HUES6 (cell line): ENCODE results near the gene KIAA1614.

Experiments used
- H3K27ac ChIP-seq: 2 replicates; pipeline ENCODE4 v1.7.0; 2013; ENCODE audit warnings: low read depth, mild to moderate bottlenecking, low read length, inconsistent platforms
- H3K27me3 ChIP-seq: 2 replicates; pipeline ENCODE4 v1.6.1; 2013; ENCODE audit warnings: low read length; ENCODE audit not compliant: control insufficient read depth, insufficient read depth
- H3K36me3 ChIP-seq: 2 replicates; pipeline ENCODE4 v1.6.1; 2013; ENCODE audit warnings: low read length; ENCODE audit not compliant: control insufficient read depth, insufficient read depth
- H3K4me1 ChIP-seq: 2 replicates; pipeline ENCODE4 v1.6.1; 2013; ENCODE audit warnings: low read length; ENCODE audit not compliant: control insufficient read depth, insufficient read depth
- H3K4me3 ChIP-seq: 2 replicates; pipeline ENCODE4 v1.5.1; 2013; ENCODE audit warnings: low read depth, low read length
- H3K9ac ChIP-seq: one replicate; pipeline ENCODE4 v1.6.1; 2013; ENCODE audit warnings: mild to moderate bottlenecking, low read length
- H3K9me3 ChIP-seq: 2 replicates; pipeline ENCODE4 v1.6.1; 2013; ENCODE audit warnings: low read depth, low read length; ENCODE audit not compliant: control insufficient read depth, insufficient read depth

Gene KIAA1614

DNA sequence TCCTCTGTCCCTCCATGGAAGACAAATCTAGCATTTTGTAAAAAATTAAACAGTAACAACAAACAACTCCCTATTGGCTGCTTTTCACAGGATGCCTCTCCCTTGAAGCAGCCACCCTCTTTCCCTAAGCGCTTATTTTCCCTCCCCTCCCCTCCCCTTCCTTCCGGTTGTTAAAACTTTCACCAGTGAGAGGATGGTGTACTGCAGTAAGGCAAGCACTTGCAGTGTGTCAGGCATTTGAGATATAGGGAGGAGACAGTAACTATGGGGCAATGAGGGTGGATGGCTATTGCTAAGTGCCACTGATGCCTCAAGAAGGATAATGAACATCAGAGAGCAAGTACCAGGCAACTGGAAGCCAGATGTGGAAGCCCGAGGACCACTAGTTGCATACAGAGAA is 19.1 kb upstream of the KIAA1614 start:
- no peaks in the 10 kb centered on the region for H3K9me3 ChIP-seq
- no peak overlapping the region for H3K9ac ChIP-seq
- H3K27ac ChIP-seq, result no peak overlapping the region
- no peak overlapping the region for H3K4me3 ChIP-seq
- H3K4me1 ChIP-seq, result peaks cover 2% of the 10 kb centered on the region
- H3K36me3 ChIP-seq, result no peaks in the 10 kb centered on the region
- H3K27me3 ChIP-seq, result no peaks in the 10 kb centered on the region

DNA sequence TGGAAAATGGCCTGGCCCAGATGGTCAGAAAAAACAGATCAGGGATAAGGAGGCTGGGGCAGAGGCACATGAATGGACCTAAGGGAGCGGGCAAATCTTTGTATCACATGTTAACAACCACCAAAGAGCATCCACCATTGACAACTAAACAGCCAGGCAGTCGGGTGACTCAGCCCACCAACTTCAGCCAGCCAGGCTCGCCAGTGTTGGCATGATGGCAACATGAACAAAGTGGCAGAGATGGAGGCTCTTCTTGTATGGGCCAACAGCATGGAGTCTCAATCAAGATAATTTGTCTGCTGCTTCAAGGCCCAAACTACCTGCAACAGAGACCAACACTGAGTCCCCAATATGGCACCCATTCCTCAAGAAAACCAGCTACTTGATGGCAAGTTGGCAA is 16.5 kb upstream of the KIAA1614 start:
- no peaks in the 10 kb centered on the region for H3K27me3 ChIP-seq
- no peak overlapping the region for H3K9ac ChIP-seq
- H3K27ac ChIP-seq, result no peak overlapping the region
- no peak overlapping the region for H3K4me3 ChIP-seq
- H3K4me1 ChIP-seq, result peaks cover 19% of the 10 kb centered on the region
- no peaks in the 10 kb centered on the region for H3K36me3 ChIP-seq
- H3K9me3 ChIP-seq, result no peaks in the 10 kb centered on the region

DNA sequence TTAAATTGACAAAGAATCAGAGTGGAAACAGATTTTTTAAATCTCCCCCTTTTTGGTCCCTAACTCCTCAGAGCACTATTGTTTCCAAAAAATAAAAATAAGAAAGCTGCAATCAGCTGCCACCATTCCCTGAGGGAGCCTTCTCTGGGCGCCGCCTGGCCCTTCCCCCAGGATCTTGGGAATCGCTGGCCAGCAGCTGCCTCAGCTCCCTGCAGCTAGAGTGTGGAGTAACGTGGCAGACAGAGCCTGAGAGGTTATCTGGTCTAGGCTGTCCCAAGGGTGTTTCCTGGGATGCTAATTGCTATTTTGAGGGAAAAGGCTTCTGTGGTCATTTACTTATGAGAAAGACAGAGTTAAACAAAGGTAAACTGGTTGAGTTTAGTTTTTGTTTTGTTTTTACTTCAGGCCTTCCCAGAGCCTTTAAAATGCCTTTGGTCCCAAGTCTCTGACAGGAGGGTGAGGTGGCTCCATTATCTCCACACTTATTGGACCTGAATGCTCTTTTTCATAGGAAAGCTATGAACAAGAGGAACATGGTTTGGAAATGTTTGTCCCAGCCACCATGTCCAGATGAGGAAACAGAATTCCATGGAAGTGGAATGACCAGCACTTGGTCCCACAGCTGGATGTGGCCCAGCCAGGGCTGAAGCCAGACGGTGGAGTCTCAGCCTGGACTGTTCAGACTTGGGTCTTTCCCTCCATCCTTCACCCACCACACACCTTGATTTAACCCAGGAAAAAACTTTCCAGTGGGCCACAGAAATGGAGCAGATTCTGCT is 14.1 kb upstream of the KIAA1614 start:
- no peak overlapping the region for H3K27ac ChIP-seq
- no peak overlapping the region for H3K9ac ChIP-seq

DNA sequence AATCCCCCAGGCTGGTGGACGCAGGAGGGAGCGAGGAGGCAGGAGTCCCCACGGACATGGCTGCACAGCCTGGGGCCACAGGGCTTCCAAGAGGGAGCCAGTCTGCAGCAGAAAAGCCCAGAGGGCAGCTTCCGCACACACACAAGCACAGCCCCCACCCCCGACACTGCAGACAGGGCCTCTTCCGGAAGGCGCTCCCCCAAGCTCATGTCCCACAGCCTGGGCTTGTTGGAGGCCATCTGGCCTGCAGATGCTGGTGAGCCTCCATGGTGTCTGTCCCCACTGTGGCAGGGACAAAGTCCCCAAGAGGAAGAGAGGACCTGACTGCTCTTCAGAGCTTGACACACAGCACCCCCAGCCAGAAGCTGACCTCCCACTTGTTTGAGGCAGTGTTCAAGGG is 13.4 kb upstream of the KIAA1614 start:
- Histone ChIP-seq H3K9me3 (no peaks in the 10 kb centered on the region), H3K36me3 (no peaks in the 10 kb centered on the region), H3K4me1 (peaks cover 19% of the 10 kb centered on the region), H3K27me3 (no peaks in the 10 kb centered on the region), H3K4me3 (no peak overlapping the region), H3K9ac (no peak overlapping the region), H3K27ac (no peak overlapping the region)

More for the DNA sequence above, 14.1 kb upstream of the KIAA1614 start:
- H3K4me1 ChIP-seq, result peaks cover 19% of the 10 kb centered on the region
- no peaks in the 10 kb centered on the region for H3K27me3 ChIP-seq
- no peaks in the 10 kb centered on the region for H3K9me3 ChIP-seq
- H3K4me3 ChIP-seq, result no peak overlapping the region
- H3K36me3 ChIP-seq, result no peaks in the 10 kb centered on the region

DNA sequence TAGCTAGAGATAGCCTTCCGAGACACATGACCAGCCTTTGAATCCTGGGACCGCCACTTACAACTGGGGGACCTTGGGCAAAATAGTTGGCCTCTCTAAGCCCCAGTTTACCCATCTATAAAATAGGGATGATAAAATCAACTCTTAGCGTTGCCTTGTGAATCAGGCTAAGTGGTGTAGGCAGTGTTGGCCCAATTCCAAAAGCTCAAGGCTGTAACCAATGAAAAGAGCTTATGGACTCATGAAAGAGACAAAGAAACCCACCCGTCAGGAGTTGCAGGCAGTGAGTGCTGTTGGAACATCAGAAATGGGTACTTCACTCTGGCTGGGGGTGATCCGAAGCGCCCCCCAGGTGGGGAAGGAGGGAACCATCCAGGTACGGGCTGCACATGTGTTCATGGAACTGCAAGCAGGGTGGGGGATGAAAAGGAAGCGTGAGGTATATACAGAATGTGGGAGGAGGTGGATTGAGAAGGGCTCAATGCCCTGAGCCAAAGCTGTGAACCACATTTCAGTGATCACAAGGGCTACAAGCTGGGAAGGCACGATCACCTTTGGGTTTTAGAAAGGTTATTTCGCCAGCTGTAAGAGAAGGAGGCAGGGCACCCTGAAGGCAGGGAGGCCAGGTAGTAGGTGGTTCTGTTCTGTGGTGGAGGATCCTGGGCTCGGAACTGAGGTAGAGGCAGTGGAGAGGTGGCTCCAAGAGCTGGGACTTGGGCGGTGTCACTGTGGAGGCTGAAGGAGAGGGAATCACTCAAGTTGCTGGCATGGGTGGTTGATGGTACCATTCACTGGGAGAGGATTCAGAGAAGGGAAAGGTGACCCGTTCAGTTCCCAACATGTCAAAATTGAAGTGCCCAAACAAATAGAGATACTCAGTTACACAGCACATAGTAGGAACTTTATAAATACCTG is 11.4 kb upstream of the KIAA1614 start:
- Histone ChIP-seq H3K36me3 (no peaks in the 10 kb centered on the region), H3K27ac (no peak overlapping the region), H3K27me3 (no peaks in the 10 kb centered on the region), H3K9me3 (no peaks in the 10 kb centered on the region), H3K4me3 (no peak overlapping the region), H3K9ac (no peak overlapping the region), H3K4me1 (peaks cover 19% of the 10 kb centered on the region)

DNA sequence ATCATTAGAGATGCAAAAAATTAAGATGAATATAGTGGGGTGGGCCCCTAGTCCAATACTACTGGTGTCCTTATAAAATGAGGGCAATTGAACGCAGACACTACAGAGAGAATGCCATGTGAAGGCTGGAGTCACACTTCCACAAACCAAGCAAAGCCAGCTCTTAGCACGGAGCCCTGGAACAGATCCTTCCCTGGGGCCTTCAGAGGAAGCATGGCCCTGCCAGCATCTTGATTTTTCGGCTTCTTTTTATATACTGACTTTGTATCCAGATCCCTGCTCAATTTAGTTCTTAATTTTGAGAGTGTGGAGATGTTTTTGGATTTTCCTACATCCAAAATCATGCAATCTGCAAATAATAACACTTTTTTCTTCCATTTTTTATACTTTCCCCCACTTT is 10.2 kb upstream of the KIAA1614 start:
- no peak overlapping the region for H3K9ac ChIP-seq
- H3K4me3 ChIP-seq, result no peak overlapping the region
- no peak overlapping the region for H3K27ac ChIP-seq
- no peaks in the 10 kb centered on the region for H3K27me3 ChIP-seq
- H3K9me3 ChIP-seq, result no peaks in the 10 kb centered on the region
- H3K36me3 ChIP-seq, result no peaks in the 10 kb centered on the region
- peaks cover 19% of the 10 kb centered on the region for H3K4me1 ChIP-seq

DNA sequence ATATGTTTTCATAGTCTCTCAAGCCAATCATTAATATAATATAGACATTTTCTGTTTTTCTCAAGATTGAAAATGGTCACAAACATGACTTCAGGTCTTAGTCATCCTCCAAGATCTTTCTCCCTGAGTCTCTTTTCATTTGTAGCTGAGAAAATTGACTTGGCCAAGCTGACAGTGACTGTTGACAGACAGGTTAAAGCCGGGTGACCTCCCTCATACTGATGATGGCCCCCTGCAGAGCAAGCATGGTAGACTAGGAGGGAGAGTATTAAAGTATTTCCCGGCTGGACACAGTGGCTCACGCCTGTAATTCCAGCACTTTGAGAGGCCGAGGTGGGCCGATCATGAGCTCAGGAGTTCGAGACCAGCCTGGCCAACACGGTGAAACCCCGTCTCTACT is 6.8 kb upstream of the KIAA1614 start:
- Histone ChIP-seq H3K9me3 (no peaks in the 10 kb centered on the region), H3K9ac (no peak overlapping the region), H3K36me3 (no peaks in the 10 kb centered on the region), H3K27ac (no peak overlapping the region), H3K4me3 (no peak overlapping the region), H3K4me1 (no peaks in the 10 kb centered on the region), H3K27me3 (peaks cover under 1% of the 10 kb centered on the region; the same call in 1 of the 2 replicates)

DNA sequence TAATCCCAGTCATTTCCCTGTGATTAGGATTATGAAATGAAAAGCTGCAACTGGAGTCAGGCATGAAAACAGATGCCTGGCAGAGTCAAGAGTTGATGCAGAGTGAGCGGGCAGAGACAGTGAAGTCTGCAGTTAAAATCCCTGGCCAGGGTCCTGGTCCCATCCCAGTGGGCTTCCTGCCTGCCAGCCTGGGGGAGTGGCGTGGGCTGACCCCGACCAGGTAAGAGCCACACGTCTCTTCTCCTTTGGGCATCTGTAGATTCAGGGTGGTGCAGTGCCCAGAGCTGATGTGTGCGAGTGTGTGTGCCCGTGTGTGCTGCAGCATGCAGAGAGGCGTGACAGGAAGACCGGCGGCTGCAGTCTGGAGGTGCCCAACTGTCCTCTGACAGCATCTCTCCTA is 6.2 kb upstream of the KIAA1614 start:
- peaks cover 5% of the 10 kb centered on the region for H3K4me1 ChIP-seq
- H3K9me3 ChIP-seq, result no peaks in the 10 kb centered on the region
- peaks cover 6% of the 10 kb centered on the region for H3K27me3 ChIP-seq
- no peak overlapping the region for H3K4me3 ChIP-seq
- H3K9ac ChIP-seq, result no peak overlapping the region
- no peak overlapping the region for H3K27ac ChIP-seq
- no peaks in the 10 kb centered on the region for H3K36me3 ChIP-seq

DNA sequence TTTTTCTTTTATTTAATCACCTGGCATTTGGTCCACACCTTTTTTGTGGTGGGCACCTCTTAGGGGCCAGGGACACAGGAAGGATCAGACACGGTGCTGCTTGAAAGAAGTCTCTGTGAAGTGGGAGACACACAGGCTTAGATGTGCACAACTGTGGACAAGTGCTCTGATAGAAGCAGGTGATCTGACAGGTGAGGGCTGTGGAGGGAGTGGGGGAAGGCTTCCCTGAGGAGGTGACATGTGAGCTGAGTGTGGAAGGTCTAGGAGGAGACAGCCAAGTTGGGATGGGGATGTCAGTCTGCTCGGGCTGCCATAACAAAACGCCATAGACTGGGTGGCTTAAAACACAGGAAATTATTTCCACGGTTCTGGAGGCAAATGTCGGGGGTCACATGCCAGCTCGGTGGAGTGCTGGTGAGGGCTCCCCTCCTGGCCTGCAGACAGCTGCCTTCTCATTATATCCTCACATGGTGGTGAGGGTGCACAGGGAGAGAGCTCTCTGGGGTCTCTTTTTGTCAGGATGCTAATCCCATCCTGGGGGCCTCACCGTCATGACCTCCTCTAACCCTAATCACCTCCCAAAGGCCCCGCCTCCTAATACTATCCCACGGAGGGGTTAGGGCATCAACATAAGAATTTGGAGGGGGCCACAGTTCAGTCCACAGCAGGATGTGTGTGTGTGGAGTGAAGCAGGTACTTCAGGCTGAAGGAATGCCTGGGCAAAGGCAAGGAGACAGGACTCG is 5.2 kb upstream of the KIAA1614 start:
- H3K9ac ChIP-seq, result no peak overlapping the region
- no peaks in the 10 kb centered on the region for H3K9me3 ChIP-seq
- no peaks in the 10 kb centered on the region for H3K36me3 ChIP-seq
- peaks cover 16% of the 10 kb centered on the region for H3K27me3 ChIP-seq
- peaks cover 8% of the 10 kb centered on the region for H3K4me1 ChIP-seq
- no peak overlapping the region for H3K27ac ChIP-seq
- no peak overlapping the region for H3K4me3 ChIP-seq

DNA sequence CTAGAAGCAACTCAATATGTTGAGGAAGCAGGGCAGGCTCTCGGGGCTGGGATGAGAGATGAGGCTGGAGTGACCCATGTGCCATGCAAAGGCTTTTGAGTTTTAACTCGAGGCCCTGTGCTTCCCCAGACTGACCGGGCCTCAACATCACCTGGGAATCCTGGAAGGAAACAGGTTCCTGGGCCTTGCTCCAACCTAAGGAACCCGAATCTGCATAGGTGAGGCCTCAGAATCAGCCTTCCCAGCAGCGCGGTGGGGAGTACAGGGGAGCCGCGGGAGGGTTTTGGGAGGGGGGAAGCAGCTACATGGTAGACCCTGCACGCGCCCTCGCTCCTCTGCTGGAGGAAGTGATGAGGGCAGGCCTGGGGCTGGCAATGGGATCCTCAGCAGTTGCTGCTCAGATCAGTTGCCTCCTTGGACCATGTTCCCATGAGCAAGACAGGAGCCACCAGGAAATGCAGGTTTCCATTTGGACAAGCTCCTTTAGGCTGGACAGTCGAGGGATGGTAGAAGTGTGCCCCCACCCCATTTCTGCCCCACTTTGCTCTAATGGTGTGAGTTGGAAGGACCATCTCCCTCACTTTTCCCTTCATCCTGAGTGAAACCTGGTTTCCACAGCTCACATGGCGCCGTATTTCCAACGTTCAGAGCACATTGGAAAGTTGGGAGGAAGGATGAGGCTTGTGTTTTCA is 4.5 kb upstream of the KIAA1614 start:
- Histone ChIP-seq H3K4me3 (no peak overlapping the region), H3K9me3 (no peaks in the 10 kb centered on the region), H3K4me1 (peaks cover 8% of the 10 kb centered on the region), H3K36me3 (no peaks in the 10 kb centered on the region), H3K9ac (no peak overlapping the region), H3K27me3 (peaks cover 22% of the 10 kb centered on the region), H3K27ac (no peak overlapping the region)
